Chondrocyte (in vitro differentiated cells): ENCODE data around the gene CCDC159. TPM values are rescaled to one million over a fixed set of nuclear protein-coding genes. Genes with fewer than 3 reads are reported as not detected.

ENCODE experiments used
- DNase-seq: peaks from one replicate; pipeline ENCODE4 v3.0.0; 2021; ENCODE audit warnings: mixed read lengths, low spot score
- H3K27ac Mint-ChIP-seq: one replicate; pipeline ENCODE4 v1.8.0; 2021; ENCODE audit warnings: mild to moderate bottlenecking, moderate library complexity, mixed read lengths; ENCODE audit not compliant: unreplicated experiment
- H3K27me3 Mint-ChIP-seq: 2 replicates; pipeline ENCODE4 v1.8.0; 2021; ENCODE audit warnings: low read depth, mixed read lengths
- H3K36me3 Mint-ChIP-seq: 2 replicates; pipeline ENCODE4 v1.8.0; 2021; ENCODE audit warnings: low read depth, mixed read lengths
- H3K4me1 Mint-ChIP-seq: 2 replicates; pipeline ENCODE4 v1.8.0; 2021; ENCODE audit warnings: low read depth, mild to moderate bottlenecking, mixed read lengths
- H3K4me3 Mint-ChIP-seq: one replicate; pipeline ENCODE4 v1.8.0; 2021; ENCODE audit warnings: mild to moderate bottlenecking, moderate library complexity, mixed read lengths; ENCODE audit not compliant: unreplicated experiment
- H3K9me3 Mint-ChIP-seq: 2 replicates; pipeline ENCODE4 v1.8.0; 2021; ENCODE audit warnings: low read depth, mixed read lengths
- total RNA-seq: library from RNA; stranded (reverse); gene quantifications from 3 replicates; pipeline ENCODE4 v1.2.1, GENCODE V29; 2021
- TF ChIP-seq, protein P1 (sequence below): fragments of 200-600 bp; sonication (generic); IDR thresholded peaks from 2 replicates; pipeline ENCODE4 v1.5.0; 2021; ENCODE audit warnings: antibody characterized with exemption, mild to moderate bottlenecking, moderate library complexity

CCDC159 gene
- total RNA-seq, 1 donor from 2014 or later, result 20.5 TPM

DNA sequence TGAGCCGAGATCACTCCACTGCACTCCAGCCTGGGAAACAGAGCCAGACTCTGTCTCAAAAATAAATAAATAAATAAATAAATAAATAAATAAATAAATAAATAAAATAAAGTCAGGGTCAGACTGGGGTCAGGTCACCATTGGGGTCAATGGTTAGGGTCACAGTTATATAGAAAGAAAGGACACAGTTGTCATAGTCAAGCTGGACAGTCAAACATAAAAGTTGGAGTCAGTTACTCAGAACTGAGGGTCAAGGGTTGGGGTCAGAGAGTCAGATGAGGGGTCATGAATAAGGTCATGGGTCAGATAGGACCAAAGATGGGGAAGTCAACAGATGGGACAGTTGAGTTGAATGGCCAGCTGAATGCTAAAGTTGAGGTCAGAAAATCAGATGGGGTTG is 54.5 kb downstream of the CCDC159 start:
- no peak for DNase-seq
- H3K4me3 Mint-ChIP-seq, result no peak overlapping the region
- H3K36me3 Mint-ChIP-seq, result peaks cover 2% of the 10 kb centered on the region
- no peaks in the 10 kb centered on the region for H3K4me1 Mint-ChIP-seq
- no peaks in the 10 kb centered on the region for H3K27me3 Mint-ChIP-seq
- H3K9me3 Mint-ChIP-seq, result no peaks in the 10 kb centered on the region
- H3K27ac Mint-ChIP-seq, result no peak overlapping the region
- TF ChIP-seq, protein P1, sequence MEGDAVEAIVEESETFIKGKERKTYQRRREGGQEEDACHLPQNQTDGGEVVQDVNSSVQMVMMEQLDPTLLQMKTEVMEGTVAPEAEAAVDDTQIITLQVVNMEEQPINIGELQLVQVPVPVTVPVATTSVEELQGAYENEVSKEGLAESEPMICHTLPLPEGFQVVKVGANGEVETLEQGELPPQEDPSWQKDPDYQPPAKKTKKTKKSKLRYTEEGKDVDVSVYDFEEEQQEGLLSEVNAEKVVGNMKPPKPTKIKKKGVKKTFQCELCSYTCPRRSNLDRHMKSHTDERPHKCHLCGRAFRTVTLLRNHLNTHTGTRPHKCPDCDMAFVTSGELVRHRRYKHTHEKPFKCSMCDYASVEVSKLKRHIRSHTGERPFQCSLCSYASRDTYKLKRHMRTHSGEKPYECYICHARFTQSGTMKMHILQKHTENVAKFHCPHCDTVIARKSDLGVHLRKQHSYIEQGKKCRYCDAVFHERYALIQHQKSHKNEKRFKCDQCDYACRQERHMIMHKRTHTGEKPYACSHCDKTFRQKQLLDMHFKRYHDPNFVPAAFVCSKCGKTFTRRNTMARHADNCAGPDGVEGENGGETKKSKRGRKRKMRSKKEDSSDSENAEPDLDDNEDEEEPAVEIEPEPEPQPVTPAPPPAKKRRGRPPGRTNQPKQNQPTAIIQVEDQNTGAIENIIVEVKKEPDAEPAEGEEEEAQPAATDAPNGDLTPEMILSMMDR, result no peak

DNA sequence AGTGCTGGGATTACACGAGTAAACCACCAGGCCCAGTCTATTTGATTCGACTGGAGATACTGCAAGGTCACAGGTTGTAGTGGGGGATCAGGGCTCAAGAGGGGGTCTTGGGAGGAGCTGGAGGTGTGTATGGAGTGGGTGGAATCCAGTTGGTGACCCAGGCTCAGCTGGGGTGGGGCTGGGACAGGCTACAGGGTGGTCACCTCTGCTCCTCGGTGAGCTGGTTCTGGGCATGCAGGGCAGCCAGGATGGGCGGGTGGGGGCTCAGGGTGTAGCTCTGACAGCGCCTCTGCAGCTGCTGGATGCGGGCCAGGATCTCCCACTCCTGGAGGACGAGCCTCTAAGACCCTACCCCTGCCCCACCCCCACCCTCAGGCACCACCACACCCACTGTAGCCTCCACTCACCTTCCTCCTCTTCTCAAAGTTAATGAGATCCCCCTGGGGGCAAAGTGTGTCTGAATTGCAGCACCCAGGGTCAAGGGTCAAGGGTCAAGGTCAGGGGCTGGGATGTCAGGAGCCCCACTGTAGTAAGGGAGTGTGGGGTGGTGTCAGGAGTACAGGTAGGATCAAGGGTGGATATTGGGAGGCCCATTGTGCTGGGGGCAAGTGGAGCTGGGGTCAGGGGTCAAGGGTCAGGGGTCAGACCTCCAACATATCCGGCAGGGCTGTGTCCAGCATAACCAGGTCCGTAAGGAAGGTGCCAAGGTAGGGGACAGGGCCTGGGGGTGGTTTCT is 55.7 kb downstream of the CCDC159 start:
- Mint-ChIP-seq H3K27ac (no peak overlapping the region), H3K4me1 (no peaks in the 10 kb centered on the region), H3K4me3 (no peak overlapping the region), H3K9me3 (no peaks in the 10 kb centered on the region), H3K27me3 (no peaks in the 10 kb centered on the region), H3K36me3 (peaks cover 2% of the 10 kb centered on the region)
- DNase-seq, result no peak
- TF ChIP-seq, protein P1, result no peak

Other genes with a start within 250 kb of the CCDC159 start
- gene SPC24, start 190.7 kb upstream of the CCDC159 start, total RNA-seq, result 8.3 to 22.9 TPM (median 8.4 TPM) in 3 replicates
- gene KANK2, start 149.0 kb upstream of the CCDC159 start, total RNA-seq, result 238 to 345 TPM (median 243 TPM) in 3 replicates
- gene ANGPTL8, start 106.9 kb upstream of the CCDC159 start, total RNA-seq, result not detected in 3 replicates
- gene DOCK6, start 84.0 kb upstream of the CCDC159 start, total RNA-seq, result 40.7 to 46.0 TPM (median 44.4 TPM) in 3 replicates
- not detected in 3 replicates for gene TSPAN16, start 50.4 kb upstream of the CCDC159 start, total RNA-seq
- gene RAB3D, start 6.9 kb upstream of the CCDC159 start, total RNA-seq, result 2.1 to 8.9 TPM (median 8.1 TPM) in 3 replicates
- gene TMEM205, start 251 bp upstream of the CCDC159 start, total RNA-seq, result 35.4 to 49.4 TPM (median 39.2 TPM) in 3 replicates
- gene PLPPR2, start 8.9 kb downstream of the CCDC159 start, total RNA-seq, result 67.6 to 74.7 TPM (median 72.3 TPM) in 3 replicates
- gene SWSAP1, start 28.1 kb downstream of the CCDC159 start, total RNA-seq, result 1.1 to 1.5 TPM (median 1.4 TPM) in 3 replicates
- 1.4 to 2.8 TPM (median 2.6 TPM) in 3 replicates for gene EPOR, start 37.8 kb downstream of the CCDC159 start, total RNA-seq
- gene RGL3, start 72.8 kb downstream of the CCDC159 start, total RNA-seq, result 0.70 to 0.97 TPM in 2 of 3 replicates, not detected in the other
- gene ODAD3, start 88.6 kb downstream of the CCDC159 start, total RNA-seq, result 0.15 to 0.68 TPM (median 0.31 TPM) in 3 replicates
- gene PRKCSH, start 89.1 kb downstream of the CCDC159 start, total RNA-seq, result 309 to 330 TPM (median 318 TPM) in 3 replicates
- gene ELAVL3, start 134.5 kb downstream of the CCDC159 start, total RNA-seq, result 0.07 TPM in 1 of 3 replicates, not detected in the others
- 6.8 to 8.6 TPM (median 8.2 TPM) in 3 replicates for gene ZNF653, start 159.3 kb downstream of the CCDC159 start, total RNA-seq
- gene ECSIT, start 182.6 kb downstream of the CCDC159 start, total RNA-seq, result 20.3 to 27.9 TPM (median 20.5 TPM) in 3 replicates
- gene CNN1, start 192.3 kb downstream of the CCDC159 start, total RNA-seq, result 20.1 to 213 TPM (median 199 TPM) in 3 replicates
- 36.2 to 43.8 TPM (median 37.7 TPM) in 3 replicates for gene ELOF1, start 212.7 kb downstream of the CCDC159 start, total RNA-seq
- 0.45 TPM in 1 of 3 replicates, not detected in the others for gene ACP5, start 231.1 kb downstream of the CCDC159 start, total RNA-seq